Astrocyte of the cerebellum (primary cell): ENCODE data around the gene FBXW5.

Experiments
- DNase-seq: peaks from one replicate; pipeline ENCODE4 v3.0.0-alpha.2; 2011; ENCODE audit warnings: low read depth
- H3K4me3 ChIP-seq: 2 replicates; pipeline ENCODE4 v1.5.1; 2011; ENCODE audit warnings: mild to moderate bottlenecking, low read depth, low read length, moderate library complexity
- in situ Hi-C: cut with HindIII; loops from 2 replicates; pipeline ENCODE4 v1.10.0; 2017; ENCODE audit warnings: low sequenced_read_pairs
- TF ChIP-seq, protein P1 (sequence below): IDR thresholded peaks from 2 replicates; pipeline ENCODE4 v1.5.1; 2012; ENCODE audit warnings: low read length, low read depth, moderate library complexity, mild to moderate bottlenecking; ENCODE audit errors: missing control alignments

FBXW5 gene

DNA sequence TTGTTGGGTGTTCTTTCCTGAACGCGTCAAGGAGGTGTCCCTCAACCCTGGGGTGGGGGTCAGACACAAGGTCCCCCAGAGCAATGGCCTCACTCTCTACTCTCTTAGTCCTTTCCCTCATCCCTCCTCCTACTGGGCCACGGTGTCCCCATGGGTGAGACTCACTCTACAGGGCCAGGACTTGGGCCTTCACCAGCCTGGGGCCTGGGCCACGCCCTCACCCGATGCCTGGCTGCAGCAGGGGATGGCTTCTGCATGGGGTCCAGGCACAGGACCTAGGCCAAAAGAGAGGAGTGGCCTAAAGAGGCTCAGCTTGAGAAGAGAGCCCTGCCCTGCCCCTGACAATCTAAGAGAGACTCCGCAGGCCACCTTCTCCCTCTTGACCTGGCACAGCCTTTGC, 13.4 kb upstream of the FBXW5 start:
- TF ChIP-seq, protein P1, sequence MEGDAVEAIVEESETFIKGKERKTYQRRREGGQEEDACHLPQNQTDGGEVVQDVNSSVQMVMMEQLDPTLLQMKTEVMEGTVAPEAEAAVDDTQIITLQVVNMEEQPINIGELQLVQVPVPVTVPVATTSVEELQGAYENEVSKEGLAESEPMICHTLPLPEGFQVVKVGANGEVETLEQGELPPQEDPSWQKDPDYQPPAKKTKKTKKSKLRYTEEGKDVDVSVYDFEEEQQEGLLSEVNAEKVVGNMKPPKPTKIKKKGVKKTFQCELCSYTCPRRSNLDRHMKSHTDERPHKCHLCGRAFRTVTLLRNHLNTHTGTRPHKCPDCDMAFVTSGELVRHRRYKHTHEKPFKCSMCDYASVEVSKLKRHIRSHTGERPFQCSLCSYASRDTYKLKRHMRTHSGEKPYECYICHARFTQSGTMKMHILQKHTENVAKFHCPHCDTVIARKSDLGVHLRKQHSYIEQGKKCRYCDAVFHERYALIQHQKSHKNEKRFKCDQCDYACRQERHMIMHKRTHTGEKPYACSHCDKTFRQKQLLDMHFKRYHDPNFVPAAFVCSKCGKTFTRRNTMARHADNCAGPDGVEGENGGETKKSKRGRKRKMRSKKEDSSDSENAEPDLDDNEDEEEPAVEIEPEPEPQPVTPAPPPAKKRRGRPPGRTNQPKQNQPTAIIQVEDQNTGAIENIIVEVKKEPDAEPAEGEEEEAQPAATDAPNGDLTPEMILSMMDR: no peak
- no peak for DNase-seq
- in situ Hi-C loops: no loop called here
- no peak overlapping the region for H3K4me3 ChIP-seq

DNA sequence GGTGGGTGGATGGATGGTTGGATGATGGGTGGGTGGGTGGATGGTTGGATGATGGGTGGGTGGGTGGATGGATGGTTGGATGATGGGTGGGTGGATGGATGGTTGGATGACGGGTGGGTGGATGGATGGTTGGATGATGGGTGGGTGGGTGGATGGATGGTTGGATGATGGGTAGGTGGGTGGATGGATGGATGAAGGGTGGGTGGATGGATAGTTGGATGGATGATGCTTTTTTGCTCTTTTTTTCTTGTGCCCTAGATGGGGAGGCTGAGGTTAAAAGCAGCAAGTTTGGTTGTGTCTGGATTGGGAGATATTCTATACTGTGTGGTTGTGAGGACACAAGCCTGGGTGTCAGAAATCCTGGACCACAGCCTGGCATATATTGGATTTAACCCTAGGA, 12.9 kb upstream of the FBXW5 start:
- no peak for DNase-seq
- in situ Hi-C loops: no loop called here
- TF ChIP-seq, protein P1: no peak
- H3K4me3 ChIP-seq: no peak overlapping the region

DNA sequence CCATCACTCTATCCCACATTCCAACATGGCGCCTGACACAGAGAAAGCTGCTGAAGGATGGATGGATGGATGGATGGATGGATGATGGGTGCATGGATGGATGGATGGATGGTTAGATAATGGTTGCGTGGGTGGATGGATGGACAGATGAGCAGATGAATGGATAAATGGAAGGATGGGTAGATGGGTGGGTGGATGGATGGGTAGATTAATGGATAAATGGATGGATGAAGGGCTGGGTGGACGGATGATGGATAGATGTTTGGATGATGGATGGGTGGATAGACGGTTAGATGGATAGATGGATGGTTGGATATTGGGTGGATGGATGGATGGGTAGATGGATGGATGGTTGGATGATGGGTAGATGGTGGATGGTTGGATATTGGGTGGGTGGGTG, 12.1 kb upstream of the FBXW5 start:
- no peak for DNase-seq
- H3K4me3 ChIP-seq: no peak overlapping the region
- in situ Hi-C loops: no loop called here
- TF ChIP-seq, protein P1: no peak

DNA sequence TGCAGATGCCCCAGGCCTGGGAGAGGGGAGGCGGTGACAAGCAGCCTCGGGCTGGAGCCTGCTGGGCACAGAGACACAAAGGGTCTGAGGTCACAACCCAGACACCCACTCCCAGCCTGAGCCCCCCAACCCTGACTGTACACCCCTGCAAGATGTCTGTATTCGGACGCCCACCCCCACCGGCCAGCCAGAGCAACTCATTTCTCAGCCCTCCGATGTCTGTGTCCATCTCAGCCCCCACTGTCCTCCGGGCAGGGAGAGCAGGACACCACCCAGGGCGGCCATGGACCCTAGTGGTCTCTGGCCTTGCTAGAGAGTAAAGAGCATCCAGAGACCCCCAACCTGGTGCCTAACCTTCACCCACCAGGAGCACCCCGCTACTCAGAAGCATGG, 11.4 kb upstream of the FBXW5 start:
- in situ Hi-C loops: no loop called here
- TF ChIP-seq, protein P1: no peak
- no peak for DNase-seq
- no peak overlapping the region for H3K4me3 ChIP-seq

DNA sequence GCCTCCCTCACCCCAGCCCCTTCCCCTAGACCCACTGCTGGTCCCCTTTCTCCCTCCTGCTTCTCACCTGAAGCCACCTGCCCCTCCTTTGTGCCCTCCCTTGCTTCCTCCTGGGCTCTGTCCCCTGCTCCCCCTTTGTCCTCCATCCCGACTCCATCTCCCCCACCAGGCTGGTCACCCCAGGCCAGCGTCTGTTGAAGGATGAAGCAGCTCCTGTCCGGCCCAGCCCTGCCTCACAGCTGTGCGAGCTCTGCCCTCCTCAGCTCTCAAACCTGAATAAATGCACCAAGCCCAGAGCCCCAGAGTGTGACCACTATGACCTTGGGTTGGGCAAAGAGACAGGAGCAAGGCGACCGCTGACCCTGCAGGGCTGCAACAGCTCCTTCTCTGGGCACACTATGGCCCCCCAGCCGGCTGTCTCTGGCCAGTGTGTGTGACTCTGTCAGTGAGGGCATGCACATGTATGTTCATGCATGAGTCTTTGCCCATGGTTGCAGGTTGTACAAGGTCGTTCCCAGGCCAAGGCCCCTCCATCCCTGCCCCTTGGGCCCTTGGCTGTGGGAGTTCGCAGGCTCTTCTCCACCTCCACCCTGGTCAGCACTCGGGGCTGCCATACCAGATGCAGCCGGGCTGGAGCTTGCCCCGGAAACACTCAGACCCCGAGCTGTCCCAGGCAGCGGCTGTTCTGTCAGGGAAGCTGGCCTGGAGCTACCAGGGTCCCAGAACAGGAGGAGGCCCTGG, 10.8 kb upstream of the FBXW5 start:
- DNase-seq: no peak
- TF ChIP-seq, protein P1: no peak
- in situ Hi-C loops: no loop called here
- H3K4me3 ChIP-seq: no peak overlapping the region

DNA sequence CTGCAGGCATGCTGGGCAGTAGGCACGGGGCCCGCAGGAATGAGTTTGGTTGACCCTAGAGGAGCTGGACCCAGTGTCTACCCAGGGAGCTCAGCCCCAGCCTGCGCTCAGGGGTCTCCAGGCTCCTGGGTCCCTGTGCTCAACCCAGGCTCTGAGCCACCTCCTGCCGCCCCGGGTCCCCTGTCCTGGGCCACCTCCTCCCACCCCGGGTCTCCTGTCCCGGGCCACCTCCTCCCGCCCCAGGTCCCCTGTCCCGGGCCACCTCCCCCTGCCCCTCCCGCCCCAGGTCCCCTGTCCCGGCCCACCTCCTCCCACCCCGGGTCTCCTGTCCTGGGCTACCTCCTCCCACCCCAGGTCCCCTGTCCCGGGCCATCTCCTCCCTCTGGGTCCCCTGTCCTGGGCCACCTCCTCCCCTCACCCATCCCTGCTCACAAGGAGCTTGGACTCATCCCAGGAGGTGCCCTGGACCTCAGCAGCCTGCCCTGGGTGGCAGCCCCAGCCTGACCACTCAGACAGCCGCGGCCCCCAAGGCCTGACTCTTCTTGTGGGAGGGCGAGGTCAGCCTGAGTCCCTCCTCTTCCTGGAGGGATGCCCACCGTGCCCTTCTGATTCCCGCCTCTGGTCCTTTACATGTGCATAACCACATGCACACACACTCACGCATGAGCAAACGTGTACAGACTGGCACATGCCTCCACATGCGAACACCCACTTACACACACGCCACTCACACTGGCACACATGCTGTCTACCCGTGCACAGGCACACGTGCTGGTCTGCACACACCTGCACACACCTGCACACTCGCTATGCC, 9.9 kb upstream of the FBXW5 start:
- TF ChIP-seq, protein P1: no peak
- in situ Hi-C loops: no loop called here
- no peak for DNase-seq
- H3K4me3 ChIP-seq: no peak overlapping the region
